Left hindlimb (tissue), 1 donor: Measurements from ENCODE around the gene MMAA.
"Not testable (repeated sequence)": the region's sequence is repeated elsewhere in the genome, so short reads cannot be mapped to it uniquely, and the experiment has no call there.

ENCODE experiments used
- DNase-seq: peaks from one replicate; pipeline ENCODE4 v3.0.0-alpha.2; 2018

The MMAA gene

DNA sequence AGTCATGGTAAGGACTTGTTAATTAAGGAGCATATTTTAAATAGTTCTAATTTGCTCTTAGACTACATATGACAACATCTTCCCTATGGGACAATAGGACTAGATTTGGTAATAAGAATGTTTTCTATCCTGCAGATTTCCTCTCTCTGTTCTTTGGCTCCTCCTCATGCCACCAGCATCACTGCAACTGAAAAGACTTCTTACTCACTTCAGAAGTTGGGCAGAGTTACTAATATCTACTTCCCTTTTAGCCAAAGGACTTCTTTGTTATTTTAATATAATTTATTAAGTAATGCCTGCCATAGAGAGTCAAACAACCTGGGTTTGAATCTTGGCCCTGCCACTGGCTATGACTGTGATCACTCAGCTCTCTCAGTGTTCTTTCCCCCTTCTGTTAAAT is 16.4 kb downstream of the MMAA start:
- no peak for DNase-seq

DNA sequence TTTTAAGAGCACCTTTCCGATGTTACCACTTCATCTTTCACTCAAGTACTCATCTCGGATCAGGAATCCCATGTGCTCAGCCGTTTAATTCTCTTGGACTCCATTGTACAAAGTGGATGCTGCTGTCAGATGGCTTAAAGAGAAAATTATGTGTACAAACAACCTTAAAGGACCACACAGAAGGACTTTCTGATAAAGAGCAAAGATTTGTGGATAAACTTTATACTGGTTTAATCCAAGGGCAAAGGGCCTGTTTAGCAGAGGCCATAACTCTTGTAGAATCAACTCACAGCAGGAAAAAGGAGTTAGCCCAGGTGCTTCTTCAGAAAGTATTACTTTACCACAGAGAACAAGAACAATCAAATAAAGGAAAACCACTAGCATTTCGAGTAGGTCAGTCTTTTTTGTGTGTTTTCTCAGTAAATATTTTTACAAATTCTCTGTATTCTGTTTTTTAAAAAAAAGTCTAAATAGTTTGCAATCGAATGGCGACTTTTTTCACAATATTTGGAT is 20.1 kb downstream of the MMAA start:
- no peak for DNase-seq

DNA sequence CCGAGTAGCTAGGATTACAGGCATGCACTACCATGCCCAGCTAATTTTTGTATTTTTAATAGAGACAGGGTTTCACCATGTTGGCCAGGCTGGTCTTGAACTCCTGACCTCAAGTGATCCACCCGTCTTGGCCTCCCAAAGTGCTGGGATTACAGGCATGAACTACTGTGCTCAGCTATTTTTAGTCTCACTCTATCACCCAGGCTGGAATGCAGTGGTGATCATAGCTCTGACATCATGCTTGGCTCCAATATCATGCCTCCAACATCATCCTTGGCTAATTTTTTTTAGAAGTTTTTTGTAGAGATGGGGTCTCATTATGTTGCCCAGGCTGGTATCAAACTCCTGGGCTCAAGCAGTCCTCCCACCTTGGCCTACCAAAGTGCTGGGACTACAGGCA is 21.1 kb downstream of the MMAA start:
- DNase-seq = not testable (repeated sequence)

DNA sequence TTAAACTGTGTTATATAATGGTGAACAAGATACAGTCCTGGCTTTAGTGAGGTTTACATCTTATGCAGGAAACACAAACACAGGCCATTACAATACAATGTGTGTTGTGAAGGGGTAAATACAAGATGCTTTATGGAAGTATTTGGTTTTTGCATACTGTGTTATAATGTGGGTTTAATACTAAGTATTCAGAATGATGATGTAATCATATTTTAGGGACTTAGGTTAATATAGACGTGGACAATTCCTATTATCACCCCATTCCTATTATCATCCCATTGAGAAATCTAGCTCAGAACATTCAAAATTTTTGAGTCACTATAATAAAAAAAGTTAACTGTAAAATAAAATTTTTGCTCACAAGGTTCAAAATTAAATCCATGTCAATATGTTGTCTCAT is 24.1 kb downstream of the MMAA start:
- DNase-seq = no peak

DNA sequence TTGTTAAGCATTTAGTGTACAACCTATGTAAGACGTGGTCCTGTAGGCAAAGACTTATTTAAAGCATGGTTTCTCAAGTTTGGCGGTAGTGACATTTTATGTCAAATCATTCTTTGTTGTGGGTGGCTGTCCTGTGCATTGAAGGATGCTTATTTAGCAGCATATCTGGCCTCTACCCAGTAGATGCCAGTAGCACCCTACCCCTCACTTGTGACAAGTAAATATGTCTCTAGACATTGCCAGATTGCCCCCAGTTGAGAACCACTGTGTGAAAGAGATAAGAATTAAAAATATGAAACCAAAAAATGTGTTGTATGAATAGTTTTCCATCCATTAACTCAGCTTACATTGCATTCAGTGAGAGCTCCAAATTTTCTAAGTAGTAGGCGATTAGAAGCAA is 25.5 kb downstream of the MMAA start:
- DNase-seq = no peak

DNA sequence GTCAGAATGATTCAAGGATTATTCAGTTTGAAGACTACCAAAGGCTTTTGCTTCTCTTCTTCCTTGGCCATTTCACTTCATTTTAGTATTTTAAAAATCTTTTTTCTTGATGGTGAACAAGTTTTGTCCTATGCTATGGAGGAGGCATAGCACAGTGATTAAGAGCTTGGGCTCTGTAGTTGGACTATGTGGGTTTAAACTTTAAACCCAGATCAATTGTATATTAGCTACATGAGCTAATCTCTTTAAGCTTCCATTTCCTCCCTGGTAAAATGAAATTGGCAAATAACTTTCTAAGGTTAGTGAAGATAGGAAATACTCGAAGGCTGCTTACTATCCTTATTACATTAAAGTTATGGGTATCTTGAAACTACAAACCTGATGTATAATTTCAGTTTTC is 37.0 kb downstream of the MMAA start:
- no peak for DNase-seq

DNA sequence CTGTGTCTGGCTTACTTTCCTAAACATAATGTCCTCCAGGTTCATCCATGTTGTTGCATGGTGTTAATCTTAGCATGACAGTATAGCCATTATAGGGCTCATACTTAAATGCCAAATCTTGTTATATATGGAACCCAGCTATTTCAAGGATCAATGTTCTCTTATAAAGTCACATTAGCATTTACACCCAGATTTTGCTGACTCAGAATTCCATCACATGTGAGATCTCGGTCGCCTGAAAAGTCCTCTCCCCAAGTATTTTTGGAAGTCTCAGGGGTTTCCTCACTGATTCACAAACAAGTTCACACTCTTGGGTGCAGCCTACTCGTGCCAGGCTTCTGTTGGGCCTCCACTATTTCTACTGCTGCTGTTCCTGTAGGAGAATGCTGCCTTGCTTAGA is 40.9 kb downstream of the MMAA start:
- DNase-seq = no peak

DNA sequence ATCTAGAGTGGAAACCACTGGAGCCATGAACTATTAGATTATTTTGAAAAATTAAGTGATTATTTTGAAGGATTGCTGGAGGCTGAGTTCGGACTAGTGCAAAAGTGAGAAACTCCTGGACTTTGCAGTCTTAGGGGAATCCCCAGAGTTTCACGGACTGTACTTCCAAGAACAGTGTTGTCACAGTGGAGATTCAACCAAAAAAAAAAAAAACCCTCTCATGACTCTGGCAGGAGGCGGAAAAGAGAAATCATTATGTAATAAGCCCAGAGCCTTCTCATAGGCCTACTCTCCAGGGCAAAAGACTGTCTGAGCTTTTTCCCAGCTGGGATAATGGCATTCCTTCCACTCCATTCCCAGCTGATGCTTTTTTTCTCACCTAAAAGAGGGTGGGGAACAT is 44.0 kb downstream of the MMAA start:
- DNase-seq = no peak

DNA sequence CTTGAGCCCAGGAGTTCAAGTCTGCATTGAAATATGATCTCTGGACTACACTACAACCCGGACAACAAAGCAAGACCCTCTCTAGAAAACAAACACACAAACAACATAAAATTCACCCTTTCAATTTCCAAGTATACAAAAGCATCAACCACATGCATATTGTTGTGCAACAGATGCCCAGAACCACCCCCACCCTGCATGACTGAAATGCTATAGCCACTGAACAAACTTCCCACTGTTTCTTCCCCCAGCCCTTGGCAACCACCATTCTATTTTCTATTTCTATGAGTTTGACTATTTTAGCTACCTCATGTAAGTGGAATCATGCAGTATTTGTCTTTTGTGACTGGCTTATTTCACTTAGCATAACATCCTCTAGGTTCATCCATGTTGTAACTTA is 46.6 kb downstream of the MMAA start:
- DNase-seq = no peak

DNA sequence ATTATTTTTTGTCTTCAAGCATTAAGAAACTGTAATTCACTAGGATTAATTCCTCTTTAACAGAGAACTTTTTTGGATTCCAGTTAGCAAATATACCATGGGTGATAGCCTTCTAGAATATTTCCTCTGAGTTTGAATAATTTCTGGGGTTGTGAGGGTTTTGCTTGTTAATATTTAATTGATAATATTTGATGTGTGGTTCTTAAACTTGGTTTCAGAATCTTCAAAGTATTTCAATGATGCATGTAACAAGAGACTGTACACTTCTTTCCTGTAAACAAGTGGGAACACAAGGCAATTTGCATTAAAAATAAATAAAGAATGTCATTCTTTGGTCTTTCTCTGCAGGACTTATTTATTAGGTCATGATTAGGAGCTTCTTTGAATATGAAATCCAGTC is 51.2 kb downstream of the MMAA start:
- DNase-seq = no peak

DNA sequence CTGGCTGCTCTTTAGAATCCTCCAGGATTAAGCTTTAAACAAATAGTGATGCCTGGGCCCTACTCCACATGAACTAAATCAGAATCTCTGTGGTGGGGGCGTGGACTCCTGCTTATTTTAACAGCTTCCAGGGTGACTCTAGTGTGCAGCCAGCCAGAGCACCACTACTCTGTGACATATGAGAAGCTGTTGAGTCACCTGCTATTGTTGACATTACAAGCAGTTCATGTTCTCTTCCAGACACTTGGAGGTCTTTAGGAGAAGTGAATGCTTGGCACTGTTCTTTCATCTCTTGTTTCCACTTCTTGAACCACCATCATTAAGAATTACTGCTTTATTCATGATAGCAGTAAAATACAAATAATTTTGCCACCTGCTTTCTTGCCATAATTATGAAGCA is 60.3 kb downstream of the MMAA start:
- DNase-seq = no peak

DNA sequence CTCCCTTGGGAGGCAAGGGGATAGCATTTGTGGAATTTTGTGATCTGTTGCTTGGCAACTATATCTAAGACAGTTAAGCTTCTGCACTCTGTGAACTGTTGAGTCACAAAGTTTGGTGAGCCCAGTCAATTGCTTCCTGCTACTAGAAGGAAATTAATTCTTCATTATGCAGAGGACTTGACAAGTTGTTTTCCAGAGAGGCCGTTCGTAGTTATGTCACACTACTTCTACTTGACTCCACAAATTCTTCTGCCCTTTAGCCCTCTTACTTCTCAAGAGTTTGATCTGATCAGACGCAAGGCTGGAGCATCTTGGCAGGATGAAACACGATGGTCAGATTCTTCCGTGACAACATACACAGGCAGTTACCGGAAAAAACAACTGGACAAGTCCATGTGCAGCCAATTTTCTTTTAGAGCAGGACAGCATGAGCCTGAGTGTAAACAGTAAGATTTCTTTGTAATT is 60.8 kb downstream of the MMAA start, which contains the start of gene C4orf51:
TSS of gene C4orf51 (plus strand) at position 156 of the 465 bp plus-strand sequence. CDS start at position 214, 58 bp downstream.
- no peak for DNase-seq

DNA sequence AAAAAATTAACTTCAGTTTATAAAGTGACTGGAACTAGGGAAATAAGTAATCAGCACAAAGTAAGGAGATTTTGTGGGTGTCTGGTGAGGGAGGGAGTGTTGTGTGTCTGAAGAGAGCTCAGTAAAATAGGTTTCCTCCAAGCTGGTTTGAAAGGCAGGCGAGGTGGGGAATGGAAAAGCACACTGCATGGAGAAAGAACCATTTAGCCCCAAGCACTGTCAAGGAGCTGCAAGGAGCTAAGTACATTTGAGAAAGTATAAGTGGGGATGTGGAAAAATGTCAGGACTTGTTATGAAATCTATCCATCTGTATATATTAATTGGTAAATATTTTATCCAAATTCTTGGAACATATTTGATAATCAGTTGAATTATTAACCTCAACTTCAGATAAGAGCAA is 61.7 kb downstream of the MMAA start:
- no peak for DNase-seq

DNA sequence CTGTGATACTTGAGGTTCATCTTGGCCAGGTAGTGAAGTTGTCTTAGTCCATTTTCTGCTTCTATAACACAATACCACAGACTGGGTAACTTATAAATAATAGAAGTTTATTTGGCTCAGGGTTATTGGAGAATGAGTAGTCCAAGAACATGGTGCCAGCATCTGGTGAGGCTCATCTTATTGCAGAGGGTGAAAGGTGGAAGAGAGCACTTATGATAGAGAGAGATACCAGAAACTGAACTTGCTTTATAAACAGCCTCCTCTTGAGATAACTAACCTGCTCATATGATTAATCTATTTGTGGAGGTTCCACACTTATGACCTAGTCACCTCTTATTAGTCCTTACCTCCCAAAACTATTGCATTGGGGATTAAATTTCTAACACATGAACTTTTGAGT is 62.3 kb downstream of the MMAA start:
- no peak for DNase-seq

DNA sequence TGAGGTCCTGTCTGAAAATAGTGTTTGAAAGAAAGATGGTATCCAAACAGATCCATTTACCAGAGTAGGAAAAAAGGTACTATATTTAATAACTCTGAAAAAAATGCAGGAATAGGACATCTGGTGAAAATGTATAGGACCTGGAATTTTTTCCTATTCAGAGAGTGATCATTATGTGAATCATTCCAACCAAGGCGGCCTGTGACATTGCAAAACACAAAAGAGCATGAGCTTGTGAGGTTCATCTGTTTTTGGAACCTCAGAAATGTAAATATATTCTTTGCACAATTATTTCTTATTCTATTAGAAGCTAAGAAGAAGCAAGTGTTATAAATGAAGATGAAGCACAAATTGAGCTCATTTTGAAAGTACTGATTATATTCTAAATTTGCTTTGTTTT is 62.8 kb downstream of the MMAA start:
- no peak for DNase-seq

DNA sequence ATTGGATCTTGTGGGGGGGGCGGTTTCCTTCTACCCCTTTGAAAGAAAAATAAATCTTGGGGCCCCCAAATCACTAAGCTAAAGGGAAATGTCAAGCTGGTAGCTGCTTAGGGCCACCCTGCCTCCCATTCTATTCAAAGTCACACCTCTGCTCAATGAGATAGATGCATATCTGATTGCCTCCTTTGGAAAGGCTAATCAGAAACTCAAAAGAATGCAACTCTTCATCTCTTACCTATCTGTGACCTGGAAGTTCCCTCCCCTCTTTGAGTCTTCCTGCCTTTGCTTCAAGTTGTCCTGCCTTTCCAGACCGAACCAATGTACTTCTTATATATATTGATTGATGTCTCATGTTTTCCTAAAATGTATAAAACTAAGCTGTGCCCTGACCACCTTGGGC is 67.8 kb downstream of the MMAA start:
- DNase-seq = no peak

DNA sequence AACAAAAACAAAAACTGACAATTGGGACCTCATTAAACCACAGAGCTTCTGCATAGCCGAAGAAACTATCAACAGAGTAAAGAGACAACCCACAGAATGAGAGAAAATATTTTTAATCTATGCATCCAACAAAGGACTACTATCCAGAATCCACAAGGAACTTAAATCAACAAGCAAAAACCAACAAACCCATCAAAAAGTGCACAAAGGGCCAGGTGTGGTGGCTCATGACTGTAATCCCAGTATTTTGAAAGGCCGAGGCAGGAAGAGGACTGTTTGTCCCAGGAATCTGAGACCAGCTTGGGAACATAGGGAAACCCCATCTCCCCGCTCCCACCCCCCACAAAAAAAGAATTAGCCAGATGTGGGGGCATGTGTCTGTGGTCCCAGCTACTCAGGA is 71.4 kb downstream of the MMAA start:
- DNase-seq = no peak

DNA sequence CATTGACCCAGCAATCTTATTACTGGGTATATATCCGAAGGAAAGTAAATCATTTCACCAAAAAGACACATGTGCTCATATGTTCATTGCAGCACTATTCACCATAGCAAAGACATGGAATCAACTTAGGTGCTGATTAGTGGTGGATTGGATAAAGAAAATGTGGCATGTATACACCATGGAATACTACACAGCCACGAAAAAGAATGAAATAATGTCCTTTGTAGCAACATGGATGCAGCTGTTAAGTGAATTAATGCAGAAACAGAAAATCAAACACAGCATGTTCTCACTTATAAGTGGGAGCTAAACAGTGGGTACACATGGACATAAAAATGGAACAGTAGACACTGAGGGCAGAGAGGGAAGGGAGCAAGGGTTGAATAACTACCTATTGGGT is 72.2 kb downstream of the MMAA start:
- DNase-seq = not testable (repeated sequence)

DNA sequence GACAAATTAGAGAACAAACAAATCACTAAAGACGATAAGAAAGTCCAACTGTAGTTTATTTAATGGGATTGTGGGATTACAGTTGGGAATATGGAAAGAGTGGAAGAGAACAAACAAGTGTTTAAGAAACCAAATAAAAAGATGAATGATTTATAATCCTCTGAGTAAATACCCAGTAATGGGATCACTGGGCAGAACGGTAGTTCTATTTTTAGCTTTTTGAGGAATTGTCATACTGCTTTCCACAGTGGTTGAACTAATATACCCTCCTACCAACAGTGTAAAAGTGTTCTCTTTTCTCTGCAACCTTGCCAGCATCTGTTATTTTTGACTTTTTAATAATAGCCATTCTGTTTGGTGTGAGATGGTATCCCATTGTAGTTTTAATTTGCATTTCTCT is 75.7 kb downstream of the MMAA start:
- no peak for DNase-seq

DNA sequence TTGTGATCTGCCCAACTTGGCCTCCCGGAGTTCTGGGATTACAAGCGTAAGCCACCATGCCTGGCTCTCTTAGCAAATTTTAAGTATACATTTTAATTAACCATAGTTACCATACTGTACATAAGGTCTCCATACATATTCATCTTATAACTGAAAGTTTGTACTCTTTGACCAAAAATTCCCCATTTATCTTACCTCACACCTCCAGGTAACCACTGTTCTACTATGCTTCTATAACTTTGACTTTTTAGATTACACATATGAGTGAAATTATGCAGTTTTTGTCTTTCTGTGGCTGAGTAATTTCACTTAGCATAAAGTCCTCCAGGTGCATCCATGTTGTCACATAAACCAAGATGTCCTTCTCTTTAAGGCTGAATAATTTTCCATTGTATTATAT is 78.1 kb downstream of the MMAA start:
- DNase-seq = no peak

DNA sequence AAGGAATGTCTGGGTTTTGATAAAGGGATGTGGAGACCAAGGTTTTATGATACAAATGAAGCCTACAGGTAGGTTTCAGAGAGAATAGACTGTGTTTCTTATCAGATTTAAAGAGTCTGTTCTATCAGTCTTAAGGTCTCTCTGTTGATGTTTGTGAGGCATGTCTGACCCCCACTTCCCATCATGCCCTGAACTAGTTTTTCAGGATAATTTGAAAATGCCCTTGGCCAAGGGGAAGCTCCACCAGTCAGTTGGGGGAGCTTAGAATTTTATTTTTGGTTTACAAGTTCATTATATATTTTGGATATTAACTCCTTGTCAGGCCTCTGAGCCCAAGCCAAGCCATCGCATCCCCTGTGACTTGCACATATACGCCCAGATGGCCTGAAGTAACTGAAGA is 79.3 kb downstream of the MMAA start:
- DNase-seq = no peak

DNA sequence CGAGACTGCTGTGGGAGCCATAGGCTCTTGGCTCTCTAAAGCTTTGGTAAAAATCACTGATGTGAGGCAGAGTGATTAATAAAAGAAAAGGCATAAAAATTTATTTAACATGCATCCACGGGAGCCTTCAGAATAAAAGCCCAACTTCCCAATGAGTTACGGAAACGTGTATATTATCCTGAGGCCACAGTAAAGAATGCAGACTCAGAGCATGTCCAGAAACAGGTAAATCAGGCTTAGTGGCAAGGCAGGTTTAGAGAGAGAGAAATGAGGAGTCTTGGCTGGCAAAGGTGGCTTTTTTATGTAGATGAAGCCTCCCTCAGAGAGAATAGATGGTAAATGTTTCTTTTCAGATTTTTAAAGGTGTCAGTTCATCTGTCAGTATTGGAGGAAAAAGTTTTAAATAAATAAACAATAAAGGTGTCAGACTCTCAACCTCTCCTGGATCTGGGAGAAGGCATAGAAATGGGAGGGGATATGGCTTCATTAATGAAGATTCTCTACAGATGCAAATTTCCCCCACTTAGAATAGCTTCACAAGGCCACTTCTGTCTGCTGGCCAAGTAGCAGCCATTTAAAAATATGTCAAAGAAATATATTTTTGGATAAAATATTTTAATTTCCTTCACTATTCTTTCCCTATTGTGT is 84.8 kb downstream of the MMAA start:
- no peak for DNase-seq

DNA sequence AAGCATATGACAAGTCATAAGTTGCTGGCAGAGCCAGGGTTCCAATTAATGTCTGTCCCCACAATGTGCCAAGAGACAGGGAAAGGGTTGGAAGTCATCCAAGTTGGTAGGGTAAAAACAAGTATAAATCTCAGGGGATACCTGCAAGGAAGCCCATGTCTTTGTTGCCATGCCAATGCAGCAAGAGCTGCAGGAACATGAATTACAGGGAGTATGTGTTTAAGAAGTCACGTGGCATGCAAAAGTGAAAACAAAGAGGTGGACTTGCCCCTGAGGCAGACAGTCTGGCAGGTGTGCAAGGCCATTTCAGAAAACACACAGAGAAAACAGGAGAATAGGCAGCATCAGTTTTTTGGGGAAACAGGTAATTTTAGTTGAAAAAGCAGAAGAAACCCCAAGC is 90.2 kb downstream of the MMAA start:
- no peak for DNase-seq
